Panc1 (cell line): ENCODE results near the gene PITX1. TPM values are rescaled to one million over a fixed set of nuclear protein-coding genes. Genes with fewer than 3 reads are reported as not detected.

Experiments
- ATAC-seq: fragments of 200-7000 bp; cut with Tn5 transposase; 2 replicates; pipeline ENCODE4 v1.9.1; 2020; ENCODE audit warnings: mild to moderate bottlenecking, moderate library complexity
- BruUV-seq: library from RNA; stranded (reverse); fragments of 400-500 nt; replicated peaks from 2 replicates; lab custom pipeline; 2021; lab: Mats Ljungman, UMichigan
- CTCF ChIA-PET: fragments of 300-600 bp; sonication (Branson Sonifier 250); formaldehyde crosslinking; loops from one replicate; lab custom pipeline; 2022; ENCODE audit warnings: antibody characterized with exemption; lab: Charles Lee
- POLR2A ChIA-PET: fragments of 300-600 bp; sonication (Branson Sonifier 250); formaldehyde crosslinking; loops from one replicate; lab custom pipeline; 2022; ENCODE audit warnings: antibody characterized with exemption; lab: Charles Lee
- DNase-seq: peaks from one replicate; pipeline ENCODE4 v3.0.0-alpha.2; 2010; ENCODE audit warnings: low read depth, low spot score
- H3K27ac ChIP-seq: 2 replicates; pipeline ENCODE4 v1.5.1; 2011; ENCODE audit warnings: mild to moderate bottlenecking, low read length, inconsistent platforms
- H3K27me3 ChIP-seq: fragments of 200-500 bp; sonication (Bioruptor generic); 2 replicates; pipeline ENCODE4 v1.6.0; 2014; ENCODE audit warnings: low read length, inconsistent platforms; ENCODE audit not compliant: control insufficient read depth, insufficient read depth
- H3K36me3 ChIP-seq: fragments of 200-500 bp; sonication (Bioruptor generic); 2 replicates; pipeline ENCODE4 v1.5.1; 2014; ENCODE audit warnings: inconsistent platforms, mild to moderate bottlenecking, low read length, moderate library complexity; ENCODE audit not compliant: control insufficient read depth, insufficient read depth
- H3K4me1 ChIP-seq: 2 replicates; pipeline ENCODE4 v1.5.1; 2011; ENCODE audit warnings: inconsistent platforms, mild to moderate bottlenecking, low read length, moderate library complexity; ENCODE audit not compliant: control insufficient read depth, insufficient read depth
- H3K4me3 ChIP-seq, 2 experiments: 2 replicates each; pipeline ENCODE4 v1.5.1; 2011 to 2012; ENCODE audit warnings: low read depth in 2 of 2, low read length in 2 of 2, mild to moderate bottlenecking in 2 of 2, inconsistent platforms in 1 of 2, moderate library complexity in 1 of 2
- H3K9me3 ChIP-seq: fragments of 200-500 bp; sonication (Bioruptor generic); 2 replicates; pipeline ENCODE4 v1.5.1; 2014; ENCODE audit warnings: low read depth, mild to moderate bottlenecking, inconsistent platforms, low read length, moderate library complexity; ENCODE audit not compliant: control insufficient read depth, insufficient read depth
- CTCF ChIP-seq: fragments of 450-650 bp; IDR thresholded peaks from 2 replicates; pipeline ENCODE4 v1.5.1; 2017; ENCODE audit warnings: mild to moderate bottlenecking
- POLR2AphosphoS5 ChIP-seq: IDR thresholded peaks from 2 replicates; pipeline ENCODE4 v1.6.1; 2012; ENCODE audit warnings: mild to moderate bottlenecking, low read depth, low read length, moderate library complexity
- REST ChIP-seq, 2 experiments: IDR thresholded peaks; 2 replicates each; pipeline ENCODE4 v1.6.1; 2011 to 2012; ENCODE audit warnings: low read depth in 2 of 2, control low read depth in 1 of 2, low read length in 1 of 2, mild to moderate bottlenecking in 1 of 2, moderate library complexity in 1 of 2; ENCODE audit not compliant: insufficient read depth in 1 of 2
- SIN3A ChIP-seq: IDR thresholded peaks from 2 replicates; pipeline ENCODE4 v1.6.1; 2012; ENCODE audit warnings: low read depth, mild to moderate bottlenecking, low read length, moderate library complexity, borderline replicate concordance; ENCODE audit not compliant: insufficient read depth
- TCF7L2 ChIP-seq: IDR thresholded peaks from 2 replicates; pipeline ENCODE4 v1.6.1; 2011; ENCODE audit warnings: mild to moderate bottlenecking, low read depth, low read length, inconsistent platforms
- in situ Hi-C: cut with HindIII; loops from 2 replicates; pipeline ENCODE4 v1.10.0; 2016; ENCODE audit warnings: low sequenced_read_pairs, low pct_unique_long_range_greater_than_20kb
- intact Hi-C: fragments of 100-400 bp; cut with micrococcal nuclease; formaldehyde crosslinking; loops from one replicate; pipeline ENCODE4 v1.10.0; 2022; ENCODE audit not compliant: unreplicated experiment
- total RNA-seq: library from RNA; stranded (reverse); gene quantifications from one replicate; pipeline ENCODE4 v1.2.1, GENCODE V29; 2021; ENCODE audit not compliant: unreplicated experiment

PITX1 gene
- total RNA-seq, 1 experiment from 2014 or later = 41.5 TPM

GRCh38 chr5:135051872-135052271 is 17.8 kb upstream of the PITX1 start:
- ATAC-seq (no peak), DNase-seq (no peak)
- H3K36me3 ChIP-seq = no peaks in the 10 kb centered on the region
- BruUV-seq = no TSS peak
- in situ Hi-C loops (no loop called here), intact Hi-C loops (no loop called here)
- TF ChIP-seq TCF7L2 (no peak), CTCF (no peak), POLR2AphosphoS5 (no peak), REST (IDR thresholded peaks at IDR 0.05; ENCODE audit: insufficient read depth in 1 of 2, low read depth in 2 of 2, low read length in 1 of 2) (no peak), SIN3A (no peak)
- ChIA-PET CTCF (no interaction called here), POLR2A (no interaction called here)
- H3K9me3 ChIP-seq = no peaks in the 10 kb centered on the region
- no peaks in the 10 kb centered on the region for H3K4me1 ChIP-seq
- H3K27me3 ChIP-seq = no peaks in the 10 kb centered on the region
- no peak overlapping the region for H3K4me3 ChIP-seq
- H3K27ac ChIP-seq = no peak overlapping the region; the same call in 1 of the 2 replicates

- no peaks in the 10 kb centered on the region for H3K36me3 ChIP-seq
- ChIA-PET POLR2A (no interaction called here), CTCF (no interaction called here)
- ATAC-seq (no peak), DNase-seq (no peak)
- no peaks in the 10 kb centered on the region for H3K27me3 ChIP-seq
- no peaks in the 10 kb centered on the region for H3K9me3 ChIP-seq
- no peak for TF ChIP-seq CTCF
- H3K4me3 ChIP-seq = no peak overlapping the region
- BruUV-seq = no TSS peak
- intact Hi-C loops (no loop called here), in situ Hi-C loops (no loop called here)
- peak overlapping the region; percentile 17; the same call in 1 of the 2 replicates for H3K27ac ChIP-seq
- H3K4me1 ChIP-seq = no peaks in the 10 kb centered on the region
These were observed 17.4 kb upstream of the PITX1 start for GRCh38 chr5:135051399-135051798.
